BLaER1 (cell line): ENCODE measurements around the gene NUP42.

Experiments
- H3K27ac ChIP-seq: shearing (Covaris generic); formaldehyde crosslinking; 2 replicates; pipeline ENCODE4 v1.8.1; 2022
- H3K27me3 ChIP-seq: shearing (Covaris generic); formaldehyde crosslinking; 2 replicates; pipeline ENCODE4 v1.8.1; 2022
- H3K36me3 ChIP-seq: shearing (Covaris generic); formaldehyde crosslinking; 2 replicates; pipeline ENCODE4 v1.8.1; 2022
- H3K4me1 ChIP-seq: shearing (Covaris generic); formaldehyde crosslinking; 2 replicates; pipeline ENCODE4 v1.8.1; 2022
- H3K4me2 ChIP-seq: shearing (Covaris generic); formaldehyde crosslinking; 2 replicates; pipeline ENCODE4 v1.8.1; 2022
- H3K4me3 ChIP-seq: shearing (Covaris generic); formaldehyde crosslinking; 2 replicates; pipeline ENCODE4 v1.8.1; 2022
- H3K9ac ChIP-seq: shearing (Covaris generic); formaldehyde crosslinking; 2 replicates; pipeline ENCODE4 v1.8.1; 2022
- H3K9me3 ChIP-seq: shearing (Covaris generic); formaldehyde crosslinking; 2 replicates; pipeline ENCODE4 v1.8.1; 2022
- H4K20me1 ChIP-seq: shearing (Covaris generic); formaldehyde crosslinking; 2 replicates; pipeline ENCODE4 v1.8.1; 2022
- Cebpa-rat ChIP-seq: shearing (Covaris generic); IDR thresholded peaks from 2 replicates; pipeline ENCODE4 v1.8.1; 2022

NUP42 gene

DNA sequence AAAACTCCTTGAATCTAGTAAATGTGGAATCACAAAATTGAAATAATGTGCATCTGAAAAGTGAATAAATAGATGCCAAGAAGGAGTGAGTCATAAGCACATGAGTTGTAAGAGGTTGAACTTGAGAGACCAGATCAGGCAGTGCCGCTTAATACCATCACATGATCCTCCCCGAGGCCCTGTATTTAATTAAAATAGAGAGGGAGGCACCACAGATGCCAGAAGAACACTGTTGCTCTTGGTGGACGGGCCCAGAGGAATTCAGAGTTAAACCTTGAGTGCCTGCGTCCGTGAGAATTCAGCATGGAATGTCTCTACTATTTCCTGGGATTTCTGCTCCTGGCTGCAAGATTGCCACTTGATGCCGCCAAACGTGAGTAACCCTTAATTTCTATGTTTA is 64.7 kb downstream of the NUP42 start, which contains the start of gene GPNMB:
TSS of gene GPNMB (plus strand) at position 221 of the 400 bp plus-strand sequence. CDS start at position 304, 83 bp downstream.
- no peak within 1 kb of the TSS for H3K4me3 ChIP-seq

DNA sequence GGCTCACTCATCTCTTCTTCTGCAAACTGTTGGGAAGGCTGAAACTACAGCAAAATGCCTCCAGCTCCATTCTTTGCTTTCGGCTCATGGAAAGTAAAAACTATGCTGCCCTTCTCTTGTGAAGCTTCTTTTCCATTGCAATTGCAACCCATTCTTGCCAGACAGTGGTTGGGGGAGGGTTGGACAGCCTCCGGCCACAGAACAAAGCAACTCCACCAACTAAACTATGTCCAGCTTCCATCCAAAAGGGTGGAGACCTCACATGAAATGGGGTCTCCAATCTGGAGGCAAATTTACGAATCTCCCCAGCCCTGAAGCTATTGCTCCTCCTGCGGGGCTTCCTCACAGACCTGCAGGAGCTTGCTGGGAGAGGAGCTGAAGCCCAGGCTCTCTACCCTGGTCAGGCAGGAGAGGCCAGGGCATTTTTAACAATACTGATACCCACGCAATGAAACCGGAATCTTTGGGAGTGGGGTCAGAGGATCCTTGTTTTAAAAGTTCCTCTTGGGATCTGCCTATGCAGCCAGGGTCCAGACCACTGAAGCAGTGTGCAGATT is 65.3 kb downstream of the NUP42 start:
- no peak for TF ChIP-seq Cebpa-rat
- H3K9ac ChIP-seq = no peak overlapping the region
- H4K20me1 ChIP-seq = no peaks in the 10 kb centered on the region
- no peaks in the 10 kb centered on the region for H3K36me3 ChIP-seq
- no peak overlapping the region for H3K4me3 ChIP-seq
- peaks cover 20% of the 10 kb centered on the region for H3K27me3 ChIP-seq
- H3K4me2 ChIP-seq = no peak overlapping the region
- peaks cover 17% of the 10 kb centered on the region for H3K9me3 ChIP-seq
- no peak overlapping the region for H3K27ac ChIP-seq
- H3K4me1 ChIP-seq = no peaks in the 10 kb centered on the region

More for the DNA sequence above, 64.7 kb downstream of the NUP42 start, which contains the start of gene GPNMB:
- H3K27me3 ChIP-seq = peaks cover 20% of the 10 kb centered on the region
- no peak for TF ChIP-seq Cebpa-rat
- H3K36me3 ChIP-seq = no peaks in the 10 kb centered on the region
- H4K20me1 ChIP-seq = no peaks in the 10 kb centered on the region
- H3K4me1 ChIP-seq = no peaks in the 10 kb centered on the region
- peaks cover 13% of the 10 kb centered on the region for H3K9me3 ChIP-seq
- no peak within 1 kb of the TSS for H3K9ac ChIP-seq
- no peak within 1 kb of the TSS for H3K4me2 ChIP-seq
- H3K27ac ChIP-seq = no peak within 1 kb of the TSS

DNA sequence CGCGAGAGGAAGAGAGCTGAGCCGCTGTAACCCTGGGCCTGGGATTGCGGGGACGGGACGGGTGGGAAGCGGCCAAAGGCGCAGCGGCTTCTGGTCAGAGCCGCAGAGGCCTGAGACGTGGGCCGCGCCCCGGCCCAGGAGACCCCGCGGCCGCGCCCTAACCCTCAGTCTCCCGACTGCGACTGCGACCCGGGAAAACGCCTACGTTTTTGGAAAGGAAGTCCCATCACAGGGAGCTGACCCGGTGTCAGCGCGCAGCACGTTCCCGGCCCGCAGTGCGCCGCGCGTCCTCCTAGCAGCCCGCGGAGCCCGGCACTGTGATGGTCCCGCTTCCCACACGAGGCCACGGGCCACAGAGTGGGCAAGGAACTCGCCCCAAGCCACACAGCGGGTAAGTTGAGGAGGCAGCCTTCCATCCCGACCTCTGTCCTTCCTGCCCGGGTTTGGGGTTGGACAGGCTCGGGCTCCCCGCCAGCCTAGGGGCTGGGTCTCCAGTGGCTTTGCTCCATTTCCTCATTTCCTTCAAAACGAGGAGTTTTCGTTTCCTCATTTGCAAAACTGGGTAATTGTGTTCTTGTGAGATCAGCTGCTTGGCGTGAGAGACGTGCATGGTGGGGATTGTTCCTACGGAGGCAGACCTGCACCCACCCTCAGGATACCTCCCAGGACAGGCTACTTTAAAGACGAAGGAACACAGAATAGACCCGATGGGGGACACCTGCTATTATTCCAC is 65.9 kb downstream of the NUP42 start:
- peaks cover 20% of the 10 kb centered on the region for H3K27me3 ChIP-seq

DNA sequence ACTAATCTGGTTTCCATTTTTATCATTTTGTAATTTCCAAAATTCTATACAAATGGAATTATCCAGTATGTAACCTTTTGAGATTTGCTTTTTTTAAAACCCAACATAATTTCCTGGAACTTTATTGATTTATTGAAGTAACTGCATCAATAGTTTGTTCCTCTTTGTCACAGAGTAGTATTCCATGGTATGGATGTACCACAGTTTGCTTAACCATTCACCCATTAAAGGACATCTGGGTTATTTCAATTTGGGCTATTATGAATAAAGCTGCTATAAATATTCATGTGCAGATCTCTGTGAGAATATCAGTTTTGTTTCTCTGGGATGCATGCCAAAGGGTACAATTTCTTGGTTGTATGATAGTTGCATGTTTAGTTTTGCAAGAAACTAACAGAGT is 67.6 kb downstream of the NUP42 start:
- Histone ChIP-seq H3K36me3 (no peaks in the 10 kb centered on the region), H3K27ac (no peak overlapping the region), H3K9me3 (peaks cover 17% of the 10 kb centered on the region), H4K20me1 (no peaks in the 10 kb centered on the region), H3K4me2 (no peak overlapping the region), H3K4me3 (no peak overlapping the region), H3K4me1 (no peaks in the 10 kb centered on the region), H3K27me3 (peaks cover 20% of the 10 kb centered on the region), H3K9ac (no peak overlapping the region)
- no peak for TF ChIP-seq Cebpa-rat

More for the DNA sequence above, 65.9 kb downstream of the NUP42 start:
- H3K4me2 ChIP-seq = peak overlapping the region; percentile 32
- no peaks in the 10 kb centered on the region for H4K20me1 ChIP-seq
- no peak overlapping the region for H3K4me3 ChIP-seq
- H3K36me3 ChIP-seq = no peaks in the 10 kb centered on the region
- H3K9me3 ChIP-seq = peaks cover 17% of the 10 kb centered on the region
- no peaks in the 10 kb centered on the region for H3K4me1 ChIP-seq
- H3K9ac ChIP-seq = no peak overlapping the region
- H3K27ac ChIP-seq = no peak overlapping the region
- TF ChIP-seq Cebpa-rat = no peak
